Placental epithelial cell (primary cell): ENCODE measurements around the gene CD28. TPM values are rescaled to one million over a fixed set of nuclear protein-coding genes. Genes with fewer than 3 reads are reported as not detected.

ENCODE experiments used
- small RNA-seq: library from RNA; depleted of rRNA; stranded (forward); fragments of <200 nt; gene quantifications from one replicate; pipeline ENCODE3, GENCODE V24; 2012
- total RNA-seq: library from RNA; depleted of rRNA; stranded (reverse); fragments of >200 nt; gene quantifications from 2 replicates; pipeline ENCODE4 v1.2.3, GENCODE V29; 2012

Gene CD28
- not detected in 2 replicates for total RNA-seq

GRCh38 chr2:203706403-203706802 lies at the start of gene CD28:
CD28 (plus strand) TSS chr2:203706639; CDS start chr2:203706697, 58 bp downstream.

Small RNA genes lying within 50 kb of the gene (small RNA-seq; reads per million reads assigned to genes)
- gene AC125238.1 (not detected), gene RNU6-474P (0.17 reads per million)

Other genes starting within 250 kb of the CD28 start
- 6.3 and 12.1 TPM in 2 replicates for gene RAPH1, start 171.3 kb upstream of the CD28 start, total RNA-seq
- gene CTLA4, start 161.1 kb downstream of the CD28 start, total RNA-seq = not detected in 2 replicates
- not detected in 2 replicates for gene ICOS, start 230.1 kb downstream of the CD28 start, total RNA-seq